Activated naive CD4-positive, alpha-beta T cell treated with anti-CD3 and anti-CD28 coated beads, Interleukin-2, amount 50 U/mL, for 16 hours (primary cell): ENCODE results near the gene LCP1.

Source experiments
- DNase-seq: peaks from one replicate; pipeline ENCODE4 v3.0.0-alpha.2; 2020

The LCP1 gene

DNA sequence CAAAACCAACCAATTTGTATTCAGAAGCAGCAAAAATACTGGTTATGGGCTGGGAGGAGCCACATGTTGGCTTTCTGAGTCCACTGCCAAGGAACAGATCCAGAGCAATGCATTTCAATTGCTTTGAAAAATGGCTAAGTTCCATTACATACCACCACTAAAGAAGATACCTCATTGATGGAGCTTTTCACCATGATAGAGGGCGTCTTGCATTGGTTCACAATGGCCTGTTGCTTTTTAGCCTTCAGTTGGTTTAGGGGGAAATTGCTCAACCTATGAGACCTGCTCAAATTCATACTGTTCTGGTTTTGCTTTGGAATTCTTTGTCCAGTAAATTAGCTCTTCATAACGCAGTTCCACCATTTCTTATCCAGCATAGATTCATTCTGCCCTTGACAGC lies 55.9 kb downstream of the LCP1 start:
- DNase-seq: no peak

GRCh38 chr13:46124967-46125933 lies 56.7 kb downstream of the LCP1 start:
- DNase-seq: no peak

DNA sequence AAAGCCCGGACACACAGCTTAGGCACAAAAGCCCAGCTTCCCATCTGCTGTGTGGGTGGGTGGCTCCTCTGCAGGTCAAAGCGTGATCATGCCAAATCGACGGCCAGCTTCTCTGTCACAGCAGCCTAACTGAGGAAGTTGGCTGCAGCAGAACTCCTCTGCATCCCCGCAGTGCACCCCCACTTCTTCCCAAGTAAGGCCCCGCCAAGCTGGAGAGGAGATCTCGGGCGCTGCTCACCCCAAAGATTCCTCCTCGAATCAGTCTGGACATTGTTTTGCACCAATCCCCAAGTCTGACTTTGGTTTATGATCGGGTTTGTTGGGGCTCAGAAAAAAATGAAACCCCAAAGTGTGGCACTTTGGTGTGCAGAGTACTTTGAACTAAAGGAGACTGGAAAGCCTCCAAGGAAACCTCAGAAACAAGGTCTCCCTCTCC lies 57.4 kb downstream of the LCP1 start:
- DNase-seq: peak; percentile 21

GRCh38 chr13:46122304-46122703 lies 59.7 kb downstream of the LCP1 start:
- DNase-seq: no peak

DNA sequence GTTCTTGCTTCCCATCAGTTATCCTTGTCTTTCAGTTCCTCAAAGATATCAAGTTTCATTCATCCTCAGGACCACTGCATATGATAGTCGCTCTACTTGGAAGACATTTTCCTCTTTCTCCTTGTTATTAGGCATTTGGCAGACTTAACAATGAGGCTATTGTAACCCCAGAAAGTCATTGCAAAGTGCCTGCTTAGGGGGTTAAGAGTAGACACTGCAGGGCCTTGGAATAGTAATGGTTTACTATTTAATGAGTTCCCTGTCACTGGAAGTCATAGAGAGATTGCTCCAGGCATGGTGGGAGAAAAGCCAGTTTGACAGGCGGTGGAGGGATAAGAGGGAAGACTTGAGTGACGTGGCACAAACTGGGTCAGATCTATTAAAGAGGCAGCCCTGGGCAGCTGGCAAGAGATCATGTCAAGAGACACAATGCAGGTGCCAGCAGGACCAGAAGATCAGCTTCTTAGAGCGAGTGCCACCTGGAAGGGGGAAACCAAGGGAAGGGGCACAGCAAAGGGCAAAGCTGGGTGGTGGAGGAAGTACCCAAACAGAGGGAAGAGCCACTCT lies 60.3 kb downstream of the LCP1 start:
- no peak for DNase-seq

GRCh38 chr13:46121033-46121432 lies 60.9 kb downstream of the LCP1 start:
- DNase-seq: no peak

- no peak for DNase-seq
Measured at GRCh38 chr13:46119883-46120614, 61.9 kb downstream of the LCP1 start.

- DNase-seq: no peak
Measured at GRCh38 chr13:46116653-46117502, 65.1 kb downstream of the LCP1 start.

DNA sequence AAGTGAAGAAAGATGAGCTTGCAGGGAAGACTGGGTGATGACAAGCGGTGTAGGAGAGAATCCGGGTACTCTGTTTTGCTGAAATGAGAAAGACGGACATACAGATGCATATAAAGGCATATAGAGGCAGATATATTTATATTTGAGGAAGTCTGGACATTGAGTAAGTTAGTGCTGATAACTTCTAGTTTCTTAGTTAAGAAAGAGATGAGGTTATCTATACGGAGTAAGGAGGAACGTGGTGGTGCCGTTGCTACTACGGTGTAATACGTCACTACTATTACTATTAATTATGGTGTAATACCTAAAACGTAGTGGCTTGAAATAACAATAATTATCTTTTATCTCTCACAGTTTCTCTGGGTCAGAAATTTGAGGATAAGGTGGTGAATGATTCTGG lies 67.4 kb downstream of the LCP1 start:
- no peak for DNase-seq

GRCh38 chr13:46113596-46113995 lies 68.4 kb downstream of the LCP1 start:
- DNase-seq: no peak

- DNase-seq: no peak
Measured at GRCh38 chr13:46111151-46111550, 70.8 kb downstream of the LCP1 start.

- no peak for DNase-seq
Measured at GRCh38 chr13:46109451-46109850, 72.5 kb downstream of the LCP1 start.

GRCh38 chr13:46106839-46107371 lies 75.1 kb downstream of the LCP1 start:
- no peak for DNase-seq

GRCh38 chr13:46104868-46105267 lies 77.1 kb downstream of the LCP1 start, which contains the start of gene CPB2:
Gene CPB2, minus strand, starts transcription at chr13:46105033. Its CDS starts 24 bp downstream, at chr13:46105009.
- DNase-seq: no peak

DNA sequence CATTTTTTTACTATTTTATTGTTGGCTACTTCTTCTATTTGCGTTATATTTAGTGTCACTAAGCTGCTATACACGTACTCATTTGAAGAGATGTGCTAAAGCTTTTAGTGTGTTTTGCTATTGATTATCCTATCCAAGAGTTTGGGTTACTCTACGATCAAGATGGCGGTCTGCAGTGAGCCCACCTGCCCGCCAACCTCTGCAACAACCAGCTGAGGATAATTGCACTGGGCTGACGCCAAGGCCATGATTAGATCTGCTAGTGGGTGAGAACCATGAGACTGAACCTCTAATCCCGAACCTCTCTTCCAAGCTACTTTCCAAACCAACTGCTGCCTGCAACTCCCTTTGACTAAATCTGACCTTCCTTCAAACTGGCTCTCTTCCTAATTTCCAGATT lies 78.9 kb downstream of the LCP1 start:
- no peak for DNase-seq

GRCh38 chr13:46102255-46102605 lies 79.7 kb downstream of the LCP1 start:
- no peak for DNase-seq

- DNase-seq: no peak
Measured at GRCh38 chr13:46101484-46102254, 80.3 kb downstream of the LCP1 start.

DNA sequence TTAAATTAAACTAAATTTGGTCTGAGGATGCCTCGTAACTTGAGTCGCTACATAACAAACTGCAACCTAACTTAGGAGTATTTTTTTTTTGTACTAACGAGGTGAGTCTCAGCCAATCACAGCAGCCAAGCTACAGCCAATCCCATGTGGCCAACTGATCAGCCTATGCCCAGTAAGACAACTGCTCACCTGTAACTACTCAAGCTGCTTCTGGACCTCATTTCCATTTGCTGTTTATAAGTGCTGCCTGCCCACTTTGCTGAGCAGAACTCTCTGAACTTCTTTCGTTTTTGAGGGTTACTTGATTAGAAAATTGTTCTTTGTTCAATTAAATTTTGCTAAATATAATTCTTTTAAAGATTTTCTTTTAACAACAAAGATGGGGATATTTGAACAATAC lies 81.0 kb downstream of the LCP1 start:
- DNase-seq: no peak

GRCh38 chr13:46100191-46100815 lies 81.7 kb downstream of the LCP1 start:
- DNase-seq: no peak

DNA sequence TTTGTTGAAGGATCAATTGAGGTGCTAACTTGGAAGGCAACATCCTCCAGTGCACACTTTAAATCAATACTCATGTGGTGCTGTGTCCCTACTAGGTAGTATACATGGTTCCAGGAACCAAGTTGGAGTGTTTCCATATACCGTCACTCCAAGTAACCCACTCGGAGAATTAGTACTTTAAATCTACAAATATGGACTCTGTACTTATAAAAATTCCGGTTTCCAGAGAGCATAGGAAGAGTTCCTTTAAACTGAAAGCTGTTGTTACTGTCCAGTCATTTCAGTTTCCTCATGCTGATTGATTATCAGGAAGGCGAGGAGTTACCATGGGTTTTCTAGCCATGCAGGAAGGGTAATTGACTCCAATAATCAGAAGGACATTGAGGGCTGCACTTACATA lies 84.3 kb downstream of the LCP1 start:
- DNase-seq: no peak

GRCh38 chr13:46097015-46097414 lies 85.0 kb downstream of the LCP1 start:
- DNase-seq: no peak
